Esophagus muscularis mucosa (tissue), 4 donors: ENCODE measurements around the gene GRID2IP.

Experiments used
- CTCF ChIP-seq, 3 experiments: fragments of 200-600 bp in 2 of 3; fragments of 450-650 bp in 1 of 3; sonication (generic) in 2 of 3; IDR thresholded peaks; one replicate each; pipeline ENCODE4 v1.5.1; 2017 to 2019; ENCODE audit warnings: antibody characterized with exemption in 3 of 3, mild to moderate bottlenecking in 2 of 3, moderate library complexity in 1 of 3
- EP300 ChIP-seq: sonication (generic); formaldehyde crosslinking; IDR thresholded peaks from one replicate; pipeline ENCODE4 v1.6.1; 2017; ENCODE audit warnings: antibody characterized with exemption
- POLR2A ChIP-seq: fragments of 450-650 bp; IDR thresholded peaks from one replicate; pipeline ENCODE4 v1.6.1; 2017; ENCODE audit warnings: antibody characterized with exemption, moderate library complexity, mild to moderate bottlenecking, low read depth
- POLR2AphosphoS5 ChIP-seq, 2 donors: sonication (generic); formaldehyde crosslinking; IDR thresholded peaks; one replicate each; pipeline ENCODE4 v1.6.1; 2017; ENCODE audit warnings: antibody characterized with exemption in 2 of 2

- TF ChIP-seq CTCF (IDR thresholded peaks at IDR 0.05) (no peak), POLR2A (no peak), EP300 (no peak), POLR2AphosphoS5 (IDR thresholded peaks at IDR 0.05) (no peak)
Observed at GRCh38 chr7:6553448-6554044, 2.3 kb upstream of the GRID2IP start.
